Measurements from ENCODE around the gene ZC3H4. TPM values are rescaled to one million over a fixed set of nuclear protein-coding genes. Genes with fewer than 3 reads are reported as not detected.

ZC3H4 gene
- total RNA-seq, 4 donors from 2014 or later = 25.5 to 40.4 (median 34.2) TPM

DNA sequence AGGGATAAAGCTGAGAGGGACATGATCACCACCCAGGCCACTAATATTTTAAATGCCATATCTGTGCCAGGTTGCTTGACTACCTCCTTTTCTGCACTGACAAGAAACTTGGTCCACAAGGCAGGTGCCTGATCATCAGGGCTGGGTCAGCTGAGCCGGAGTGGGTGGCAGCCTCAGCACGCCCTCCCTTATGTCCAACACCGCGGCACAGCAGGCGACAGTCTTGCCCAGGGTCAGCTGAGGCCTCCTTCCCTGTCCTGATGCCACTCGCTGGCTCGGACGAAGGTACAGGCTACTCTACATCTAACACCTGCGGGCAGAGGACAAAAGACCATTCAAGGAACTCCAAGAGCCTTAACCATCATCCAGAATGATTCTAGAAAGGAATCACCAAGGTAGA is 16.9 kb downstream of the ZC3H4 start:
- Histone ChIP-seq H3K27ac (peak overlapping the region; percentile 28 to 89 (median 77)), H3K27me3 (no peaks in the 10 kb centered on the region), H3K4me1 (peaks cover 0 to 79% (median 52%) of the 10 kb centered on the region in 4 donors), H3K36me3 (peaks cover 0 to 19% (median 0%) of the 10 kb centered on the region in 3 donors), H3K9me3 (no peaks in the 10 kb centered on the region), H3K4me3 (no peak overlapping the region)
- 61 to 69% methylated on average over 4 to 9 of the region's 9 CpGs for WGBS, 2 donors
- no peak for DNase-seq (ENCODE audit: low spot score in 2 of 2)
- TF ChIP-seq EP300 (IDR thresholded peaks at IDR 0.05) = no peak
- TF ChIP-seq POLR2A (IDR thresholded peaks at IDR 0.05) = peak in 1 of 2 donors; percentile 14

DNA sequence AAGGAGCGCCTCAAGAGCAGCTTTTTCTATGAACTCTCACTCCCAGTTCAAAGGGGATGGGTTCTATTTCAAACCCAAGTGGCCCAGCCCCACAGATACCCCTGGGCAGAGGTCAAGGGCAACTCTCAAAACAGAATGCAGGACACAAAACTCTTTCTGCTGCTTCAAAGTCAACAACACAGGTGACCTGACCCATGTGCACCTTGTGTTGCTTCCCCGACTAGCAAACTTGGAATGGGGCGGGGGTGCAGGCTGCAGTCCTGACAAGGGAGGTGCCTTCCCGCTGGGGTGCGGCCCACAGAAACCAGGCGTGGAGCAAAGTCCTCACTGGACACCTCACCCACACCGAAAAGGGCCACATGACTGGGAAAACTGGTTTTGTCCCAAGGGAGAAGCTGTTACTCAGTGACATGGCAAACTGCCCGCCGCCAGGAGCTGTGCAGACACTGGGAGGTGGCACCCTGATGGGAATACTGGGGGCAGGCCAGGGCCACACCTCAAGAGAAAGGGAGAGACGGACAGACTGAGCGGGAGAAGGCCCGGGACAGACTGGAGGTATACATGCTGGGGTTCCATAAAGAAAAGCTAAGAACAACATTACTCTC is 17.4 kb downstream of the ZC3H4 start:
- Histone ChIP-seq H3K4me1 (peaks cover 0 to 74% (median 50%) of the 10 kb centered on the region in 4 donors), H3K4me3 (no peak overlapping the region)

DNA sequence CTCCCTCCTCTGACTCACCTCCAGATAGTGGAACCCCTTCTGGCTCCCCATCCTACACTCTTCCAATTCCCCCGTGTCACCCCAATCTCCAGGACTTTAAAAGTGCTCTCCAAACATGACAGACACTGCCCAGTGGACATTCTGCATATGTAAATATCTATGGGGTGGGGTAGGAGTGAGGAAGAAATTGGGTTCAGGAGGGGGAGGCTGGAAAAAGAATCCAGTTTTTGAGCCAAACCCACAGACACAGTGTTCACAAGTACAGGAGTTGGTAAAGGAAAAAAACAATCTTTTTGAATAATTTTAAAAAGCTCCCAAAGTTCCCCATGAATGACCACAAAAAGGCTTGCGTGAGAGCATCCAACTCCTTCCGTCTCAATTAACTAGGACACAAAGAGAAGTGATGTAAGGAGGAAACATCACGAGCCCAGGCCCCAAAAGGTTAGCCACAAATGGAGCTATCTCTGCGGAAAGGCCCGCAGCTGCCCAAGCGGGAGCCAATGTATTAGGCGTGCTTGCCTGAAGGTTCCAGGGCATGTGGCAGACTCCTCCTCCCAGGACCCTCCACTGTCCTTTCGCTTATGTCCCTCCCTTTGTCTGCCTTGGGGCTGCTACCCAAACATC is 18.0 kb downstream of the ZC3H4 start:
- Histone ChIP-seq H3K27ac (peak overlapping the region; percentile 28 to 89 (median 77)), H3K36me3 (peaks cover 0 to 30% (median 0%) of the 10 kb centered on the region in 3 donors), H3K27me3 (no peaks in the 10 kb centered on the region), H3K4me3 (no peak overlapping the region), H3K4me1 (peaks cover 0 to 71% (median 48%) of the 10 kb centered on the region in 4 donors), H3K9me3 (no peaks in the 10 kb centered on the region)
- DNase-seq (ENCODE audit: low spot score in 2 of 2) = no peak
- 52 to 54% methylated on average over 9 of the region's 9 CpGs for WGBS, 2 donors
- TF ChIP-seq EP300 (IDR thresholded peaks at IDR 0.05) = peak in 1 of 2 donors; percentile 9
- no peak for TF ChIP-seq POLR2A (IDR thresholded peaks at IDR 0.05)
- TF ChIP-seq, protein P1, sequence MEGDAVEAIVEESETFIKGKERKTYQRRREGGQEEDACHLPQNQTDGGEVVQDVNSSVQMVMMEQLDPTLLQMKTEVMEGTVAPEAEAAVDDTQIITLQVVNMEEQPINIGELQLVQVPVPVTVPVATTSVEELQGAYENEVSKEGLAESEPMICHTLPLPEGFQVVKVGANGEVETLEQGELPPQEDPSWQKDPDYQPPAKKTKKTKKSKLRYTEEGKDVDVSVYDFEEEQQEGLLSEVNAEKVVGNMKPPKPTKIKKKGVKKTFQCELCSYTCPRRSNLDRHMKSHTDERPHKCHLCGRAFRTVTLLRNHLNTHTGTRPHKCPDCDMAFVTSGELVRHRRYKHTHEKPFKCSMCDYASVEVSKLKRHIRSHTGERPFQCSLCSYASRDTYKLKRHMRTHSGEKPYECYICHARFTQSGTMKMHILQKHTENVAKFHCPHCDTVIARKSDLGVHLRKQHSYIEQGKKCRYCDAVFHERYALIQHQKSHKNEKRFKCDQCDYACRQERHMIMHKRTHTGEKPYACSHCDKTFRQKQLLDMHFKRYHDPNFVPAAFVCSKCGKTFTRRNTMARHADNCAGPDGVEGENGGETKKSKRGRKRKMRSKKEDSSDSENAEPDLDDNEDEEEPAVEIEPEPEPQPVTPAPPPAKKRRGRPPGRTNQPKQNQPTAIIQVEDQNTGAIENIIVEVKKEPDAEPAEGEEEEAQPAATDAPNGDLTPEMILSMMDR (IDR thresholded peaks at IDR 0.05) = no peak

More for the DNA sequence above, 17.4 kb downstream of the ZC3H4 start:
- TF ChIP-seq EP300 (IDR thresholded peaks at IDR 0.05) = no peak
- TF ChIP-seq, protein P1 (IDR thresholded peaks at IDR 0.05) = no peak
- TF ChIP-seq POLR2A (IDR thresholded peaks at IDR 0.05) = no peak
- 77 to 84% methylated on average over 12 of the region's 12 CpGs for WGBS, 2 donors
- Histone ChIP-seq H3K27ac (peak overlapping the region; percentile 28 to 89 (median 77)), H3K27me3 (no peaks in the 10 kb centered on the region), H3K36me3 (peaks cover 0 to 24% (median 0%) of the 10 kb centered on the region in 3 donors), H3K9me3 (no peaks in the 10 kb centered on the region)
- DNase-seq (ENCODE audit: low spot score in 2 of 2) = no peak

DNA sequence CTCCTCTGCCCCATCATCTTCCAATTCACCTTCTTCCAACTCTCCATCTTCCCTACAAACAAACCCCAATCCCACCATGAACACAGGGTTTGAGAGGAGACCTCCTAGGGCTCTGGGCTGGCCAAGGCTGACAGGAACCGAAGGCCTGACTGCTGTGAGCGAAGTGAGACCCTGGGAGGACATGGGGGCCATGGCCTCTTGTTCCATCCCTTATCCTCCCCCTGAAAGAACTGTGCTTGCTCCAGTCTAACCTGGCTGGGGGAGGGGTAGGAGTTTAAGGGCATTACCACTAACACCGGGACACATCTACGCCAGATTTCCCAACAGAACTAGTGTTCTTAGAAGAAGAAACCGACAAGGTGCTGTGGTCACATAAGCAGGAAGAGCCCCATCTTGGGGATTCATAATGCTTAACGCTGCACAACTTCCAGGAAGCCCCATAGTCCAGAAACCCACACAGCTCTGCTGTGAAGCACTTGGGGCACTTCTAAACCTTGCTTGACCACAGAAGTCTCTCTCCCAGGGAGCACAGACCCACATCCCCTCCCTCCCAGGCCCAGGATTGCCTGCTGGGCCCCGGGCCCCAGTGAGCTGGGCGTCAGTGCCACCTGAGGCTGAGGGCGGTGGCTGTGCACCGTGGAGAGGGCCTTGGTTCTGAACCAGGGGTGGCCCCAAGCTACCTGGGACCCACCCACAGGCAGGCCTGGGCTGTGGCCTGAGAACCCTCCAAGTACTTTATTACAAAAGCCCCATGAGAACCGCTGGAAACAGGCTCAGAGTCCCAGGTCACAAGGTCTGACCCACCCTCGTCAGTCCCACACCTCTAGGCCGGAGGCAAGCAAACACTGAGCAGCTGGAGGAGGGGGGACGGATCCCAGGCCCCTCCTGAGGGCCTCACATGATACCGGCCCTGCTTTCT is 18.8 kb downstream of the ZC3H4 start:
- WGBS, 2 donors = 65 to 71% methylated on average over 11 to 15 of the region's 15 CpGs
- H3K4me3 ChIP-seq = no peak overlapping the region
- peaks cover 0 to 65% (median 48%) of the 10 kb centered on the region in 4 donors for H3K4me1 ChIP-seq
- H3K36me3 ChIP-seq = peaks cover 0 to 38% (median 2%) of the 10 kb centered on the region in 3 donors
- DNase-seq (ENCODE audit: low spot score in 2 of 2) = no peak
- H3K27me3 ChIP-seq = no peaks in the 10 kb centered on the region
- no peaks in the 10 kb centered on the region for H3K9me3 ChIP-seq
- TF ChIP-seq, protein P1 (IDR thresholded peaks at IDR 0.05) = no peak
- no peak for TF ChIP-seq POLR2A (IDR thresholded peaks at IDR 0.05)
- no peak for TF ChIP-seq EP300 (IDR thresholded peaks at IDR 0.05)
- peak overlapping the region in 3 of 4 donors; percentile 74 to 89 (median 80) for H3K27ac ChIP-seq

DNA sequence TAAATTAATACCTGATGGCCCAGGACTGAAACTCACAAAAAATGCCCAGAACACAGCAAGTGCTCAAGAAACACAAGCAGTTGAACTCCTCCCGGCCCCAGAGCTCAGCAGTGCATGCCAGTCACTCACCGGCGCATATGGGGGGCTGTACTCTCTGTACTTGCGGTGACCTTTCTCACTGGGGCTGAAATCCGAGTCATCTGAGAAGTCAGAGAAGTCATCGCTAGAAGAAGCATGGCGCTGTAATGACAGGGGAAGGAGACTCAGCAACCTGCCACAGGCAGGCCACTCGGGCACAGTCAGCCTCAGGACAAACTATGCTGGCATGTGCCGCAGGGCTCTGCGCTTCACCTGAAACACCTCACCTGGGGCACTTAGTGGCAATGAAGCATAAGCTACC is 19.7 kb downstream of the ZC3H4 start:
- no peak overlapping the region for H3K4me3 ChIP-seq
- DNase-seq (ENCODE audit: low spot score in 2 of 2) = no peak
- H3K9me3 ChIP-seq = no peaks in the 10 kb centered on the region
- peak overlapping the region in 3 of 4 donors; percentile 70 to 80 (median 74) for H3K27ac ChIP-seq
- peaks cover 0 to 48% (median 6%) of the 10 kb centered on the region in 3 donors for H3K36me3 ChIP-seq
- no peaks in the 10 kb centered on the region for H3K27me3 ChIP-seq
- WGBS, 2 donors = 79 to 80% methylated on average over 10 of the region's 10 CpGs
- peaks cover 0 to 58% (median 44%) of the 10 kb centered on the region in 4 donors for H3K4me1 ChIP-seq
- TF ChIP-seq, protein P1 (IDR thresholded peaks at IDR 0.05) = no peak
- TF ChIP-seq EP300 (IDR thresholded peaks at IDR 0.05) (no peak), POLR2A (IDR thresholded peaks at IDR 0.05) (no peak)

Data from tibial nerve (tissue), 4 donors.